Loucy (cell line): ENCODE data around the gene SPAG7.

Experiments used
- H2AFZ ChIP-seq: fragments of 200-600 bp; sonication (generic); 2 replicates; pipeline ENCODE4 v1.6.0; 2016; ENCODE audit warnings: antibody characterized with exemption, mild to moderate bottlenecking, low read length, moderate library complexity
- H3F3A ChIP-seq: fragments of 200-600 bp; 2 replicates; pipeline ENCODE4 v1.6.0; 2016; ENCODE audit warnings: antibody characterized with exemption, low read depth, mild to moderate bottlenecking
- H3K27me3 ChIP-seq: fragments of 200-600 bp; sonication (generic); 2 replicates; pipeline ENCODE4 v1.6.1; 2014; ENCODE audit warnings: low read length, mild to moderate bottlenecking; ENCODE audit not compliant: insufficient read depth, poor library complexity, severe bottlenecking
- H3K36me3 ChIP-seq: fragments of 200-600 bp; sonication (generic); 2 replicates; pipeline ENCODE4 v1.6.1; 2016; ENCODE audit warnings: low read length; ENCODE audit not compliant: insufficient read depth
- H3K4me1 ChIP-seq: fragments of 200-600 bp; sonication (generic); 2 replicates; pipeline ENCODE4 v1.5.1; 2014; ENCODE audit warnings: low read length, mild to moderate bottlenecking; ENCODE audit not compliant: insufficient read depth, poor library complexity, severe bottlenecking
- H3K4me2 ChIP-seq: fragments of 200-600 bp; sonication (generic); 2 replicates; pipeline ENCODE4 v1.6.0; 2014; ENCODE audit warnings: antibody characterized with exemption, low read length, low read depth, mild to moderate bottlenecking; ENCODE audit not compliant: poor library complexity, severe bottlenecking
- H3K4me3 ChIP-seq: fragments of 200-600 bp; sonication (generic); 2 replicates; pipeline ENCODE4 v1.5.1; 2014; ENCODE audit warnings: low read length, mild to moderate bottlenecking, mixed read lengths; ENCODE audit not compliant: poor library complexity, severe bottlenecking
- H3K79me2 ChIP-seq: fragments of 200-600 bp; sonication (generic); 2 replicates; pipeline ENCODE4 v1.6.1; 2014; ENCODE audit warnings: low read length; ENCODE audit not compliant: insufficient read depth
- H3K9ac ChIP-seq: fragments of 200-600 bp; sonication (generic); 2 replicates; pipeline ENCODE4 v1.6.0; 2014; ENCODE audit warnings: mild to moderate bottlenecking, low read depth, low read length, moderate library complexity; ENCODE audit not compliant: poor library complexity, severe bottlenecking
- H3K9me2 ChIP-seq: fragments of 200-600 bp; sonication (generic); replicated peaks from 2 replicates; pipeline ENCODE4 v1.6.1; 2016; ENCODE audit warnings: low read depth, low read length, mixed read lengths
- H3K9me3 ChIP-seq: fragments of 200-600 bp; sonication (generic); 2 replicates; pipeline ENCODE4 v1.6.1; 2014; ENCODE audit warnings: mild to moderate bottlenecking, antibody characterized with exemption, low read length, low read depth; ENCODE audit not compliant: insufficient read depth
- H4K20me1 ChIP-seq: fragments of 200-600 bp; sonication (generic); 2 replicates; pipeline ENCODE4 v1.6.0; 2014; ENCODE audit warnings: antibody characterized with exemption, low read length, mild to moderate bottlenecking; ENCODE audit not compliant: insufficient read depth, poor library complexity, severe bottlenecking
- EZH2phosphoT487 ChIP-seq: fragments of 200-600 bp; IDR thresholded peaks from 2 replicates; pipeline ENCODE4 v1.6.1; 2018; ENCODE audit warnings: antibody characterized with exemption, mild to moderate bottlenecking, moderate library complexity, borderline replicate concordance
- TF ChIP-seq, protein P1 (sequence below): fragments of 200-600 bp; sonication (generic); conservative IDR thresholded peaks from 2 replicates; pipeline ENCODE4 v1.5.1; 2014; ENCODE audit warnings: mild to moderate bottlenecking, antibody characterized with exemption, low read length

Gene SPAG7

DNA sequence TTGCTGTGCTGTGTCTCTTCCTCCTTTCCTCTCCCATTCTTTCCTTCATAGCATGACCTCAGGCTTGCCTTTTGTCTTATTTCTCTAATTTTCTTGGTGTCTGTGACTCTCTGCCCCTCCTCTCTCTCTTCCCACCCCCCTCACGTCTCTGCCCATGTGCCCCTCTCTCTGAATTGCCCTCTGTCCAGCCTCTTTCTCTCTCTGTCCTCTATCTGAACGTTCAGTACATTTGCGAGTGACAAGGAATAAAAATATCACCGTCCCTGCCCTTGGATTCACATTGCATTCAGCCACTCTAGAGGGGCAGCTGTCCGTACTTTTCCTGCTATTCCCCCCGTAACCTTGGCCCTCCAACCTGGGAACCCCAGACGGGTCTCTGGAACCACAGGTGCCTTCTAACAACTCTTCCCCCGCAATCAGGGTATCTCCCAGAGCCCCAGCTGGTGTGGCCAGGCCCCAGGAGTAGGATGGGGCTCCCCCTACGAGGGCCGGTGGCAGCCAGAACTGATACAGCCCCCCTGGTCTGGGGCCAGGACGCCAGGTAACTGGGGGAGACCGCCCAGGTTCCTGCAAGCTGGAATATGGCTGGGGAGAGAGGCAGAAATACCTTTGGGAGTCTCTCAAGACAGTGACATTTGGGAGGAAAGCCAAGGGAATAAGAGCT lies 31.9 kb upstream of the SPAG7 start:
- Histone ChIP-seq H3K79me2 (peaks cover 22% of the 10 kb centered on the region; the same call in 1 of the 2 replicates), H3K4me2 (peak overlapping the region; percentile 83), H3K9ac (peak overlapping the region; percentile 69), H3K4me1 (peaks cover 14% of the 10 kb centered on the region), H3F3A (no peaks in the 10 kb centered on the region), H3K36me3 (peaks cover 13% of the 10 kb centered on the region; the same call in 1 of the 2 replicates), H3K4me3 (peak overlapping the region; percentile 88), H3K9me2 (no peaks in the 10 kb centered on the region), H2AFZ (no peak overlapping the region), H3K27me3 (no peaks in the 10 kb centered on the region), H3K9me3 (no peaks in the 10 kb centered on the region), H4K20me1 (no peaks in the 10 kb centered on the region)
- TF ChIP-seq, protein P1, sequence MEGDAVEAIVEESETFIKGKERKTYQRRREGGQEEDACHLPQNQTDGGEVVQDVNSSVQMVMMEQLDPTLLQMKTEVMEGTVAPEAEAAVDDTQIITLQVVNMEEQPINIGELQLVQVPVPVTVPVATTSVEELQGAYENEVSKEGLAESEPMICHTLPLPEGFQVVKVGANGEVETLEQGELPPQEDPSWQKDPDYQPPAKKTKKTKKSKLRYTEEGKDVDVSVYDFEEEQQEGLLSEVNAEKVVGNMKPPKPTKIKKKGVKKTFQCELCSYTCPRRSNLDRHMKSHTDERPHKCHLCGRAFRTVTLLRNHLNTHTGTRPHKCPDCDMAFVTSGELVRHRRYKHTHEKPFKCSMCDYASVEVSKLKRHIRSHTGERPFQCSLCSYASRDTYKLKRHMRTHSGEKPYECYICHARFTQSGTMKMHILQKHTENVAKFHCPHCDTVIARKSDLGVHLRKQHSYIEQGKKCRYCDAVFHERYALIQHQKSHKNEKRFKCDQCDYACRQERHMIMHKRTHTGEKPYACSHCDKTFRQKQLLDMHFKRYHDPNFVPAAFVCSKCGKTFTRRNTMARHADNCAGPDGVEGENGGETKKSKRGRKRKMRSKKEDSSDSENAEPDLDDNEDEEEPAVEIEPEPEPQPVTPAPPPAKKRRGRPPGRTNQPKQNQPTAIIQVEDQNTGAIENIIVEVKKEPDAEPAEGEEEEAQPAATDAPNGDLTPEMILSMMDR: no peak
- TF ChIP-seq EZH2phosphoT487: no peak

DNA sequence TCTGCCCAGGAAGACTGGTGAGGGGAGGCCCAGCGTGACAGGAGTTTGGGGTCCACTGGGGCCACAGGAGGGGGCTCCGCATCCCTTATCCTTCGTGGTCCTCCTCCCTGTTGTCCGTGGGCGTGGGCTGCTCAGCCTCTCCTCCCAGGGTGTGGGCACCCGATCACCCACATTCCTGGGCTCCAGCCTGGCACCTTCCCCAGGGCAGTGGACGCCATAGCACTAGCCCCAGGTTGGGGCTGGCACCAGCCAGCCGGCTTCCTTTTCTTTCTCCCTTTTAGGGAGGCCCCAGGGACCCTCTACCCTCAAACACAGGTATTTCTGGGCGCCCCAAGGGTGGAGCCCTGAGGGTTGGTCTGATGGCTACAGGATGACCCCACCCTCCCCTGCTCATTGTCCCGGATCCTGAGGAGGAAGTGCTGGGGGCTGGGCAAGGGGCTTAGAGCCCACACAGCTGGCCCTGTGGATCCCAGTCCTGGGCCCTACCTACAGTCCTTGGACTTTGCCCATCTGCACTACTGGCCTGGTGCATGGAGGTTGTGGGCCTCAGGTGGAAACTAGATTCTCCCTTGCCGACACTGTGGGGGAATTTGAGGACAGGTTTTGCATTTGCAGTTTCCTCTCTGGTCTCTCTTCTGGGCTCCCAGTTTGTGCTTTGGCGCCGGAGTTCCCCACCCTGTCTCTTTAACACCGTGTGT lies 31.3 kb upstream of the SPAG7 start:
- Histone ChIP-seq H3K4me1 (peaks cover 14% of the 10 kb centered on the region), H4K20me1 (no peaks in the 10 kb centered on the region), H3K27me3 (no peaks in the 10 kb centered on the region), H3F3A (no peaks in the 10 kb centered on the region), H3K4me2 (peak overlapping the region; percentile 83), H2AFZ (no peak overlapping the region), H3K4me3 (peak overlapping the region; percentile 88), H3K9me3 (no peaks in the 10 kb centered on the region), H3K9ac (peak overlapping the region; percentile 69), H3K9me2 (no peaks in the 10 kb centered on the region), H3K79me2 (peaks cover 22% of the 10 kb centered on the region; the same call in 1 of the 2 replicates), H3K36me3 (peaks cover 7% of the 10 kb centered on the region; the same call in 1 of the 2 replicates)
- TF ChIP-seq EZH2phosphoT487: no peak
- TF ChIP-seq, protein P1: no peak

DNA sequence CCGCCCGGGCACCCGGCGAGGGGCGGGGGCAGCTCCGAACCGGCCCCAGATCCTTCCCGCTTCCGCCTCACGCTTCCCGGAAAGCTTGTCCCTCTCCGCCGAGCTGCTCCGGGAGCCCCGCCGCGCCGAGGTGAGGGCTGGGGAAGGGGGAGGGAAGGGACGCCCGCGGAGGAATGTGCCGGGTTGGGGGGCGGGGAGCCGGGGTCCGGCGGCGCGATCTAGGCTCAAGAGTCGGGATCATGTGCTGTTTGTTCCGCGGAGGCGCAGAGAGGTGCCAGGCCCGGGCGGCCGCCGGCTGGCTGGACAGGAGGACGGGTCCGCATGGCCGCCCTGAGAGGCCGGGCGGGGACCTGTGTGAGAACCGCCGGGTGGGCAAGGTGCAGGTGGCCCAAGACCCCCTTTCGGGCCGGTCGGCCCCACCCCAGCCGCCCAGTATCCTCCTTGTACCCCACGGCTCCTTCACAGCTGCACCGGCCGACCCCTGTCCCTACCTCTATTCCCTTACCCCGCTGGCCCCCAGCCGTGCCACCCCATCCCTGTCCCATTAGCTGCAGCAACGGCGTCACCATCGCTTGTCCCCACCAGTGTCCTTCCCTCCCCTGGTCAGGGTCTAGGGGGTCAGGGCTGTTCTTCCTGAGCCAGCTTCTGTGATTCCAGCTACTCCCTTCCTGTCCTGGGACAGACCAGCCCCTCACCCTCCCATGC lies 30.6 kb upstream of the SPAG7 start:
- H3K4me2 ChIP-seq: peak overlapping the region; percentile 83
- peak overlapping the region; percentile 88 for H3K4me3 ChIP-seq
- no peaks in the 10 kb centered on the region for H3F3A ChIP-seq
- H3K9me2 ChIP-seq: no peaks in the 10 kb centered on the region
- H2AFZ ChIP-seq: peak overlapping the region; percentile 93
- no peaks in the 10 kb centered on the region for H4K20me1 ChIP-seq
- 0 out of 2 replicates have a peak, but pooled peaks cover 7% of the 10 kb centered on the region for H3K36me3 ChIP-seq
- H3K79me2 ChIP-seq: peaks cover 22% of the 10 kb centered on the region; the same call in 1 of the 2 replicates
- peak overlapping the region; percentile 69 for H3K9ac ChIP-seq
- TF ChIP-seq, protein P1: no peak
- TF ChIP-seq EZH2phosphoT487: no peak
- H3K27me3 ChIP-seq: no peaks in the 10 kb centered on the region
- H3K9me3 ChIP-seq: no peaks in the 10 kb centered on the region
- peaks cover 14% of the 10 kb centered on the region for H3K4me1 ChIP-seq
